Naive thymus-derived CD4-positive, alpha-beta T cell (primary cell): Measurements from ENCODE around the gene TMEM63C. TPM values are rescaled to one million over a fixed set of nuclear protein-coding genes. Genes with fewer than 3 reads are reported as not detected.

Experiments used
- ATAC-seq: fragments of 150-1000 bp; cut with Tn5 transposase; 2 replicates; pipeline ENCODE4 v1.10.0; 2021; ENCODE audit warnings: mild to moderate bottlenecking, moderate library complexity
- CTCF ChIA-PET: fragments of 350-600 bp; sonication (Branson Sonifier 250); formaldehyde crosslinking; loops from one replicate; lab custom pipeline; 2021; ENCODE audit warnings: antibody characterized with exemption; lab: Charles Lee
- POLR2A ChIA-PET: fragments of 350-600 bp; sonication (Branson Sonifier 250); formaldehyde crosslinking; loops from one replicate; lab custom pipeline; 2021; ENCODE audit warnings: antibody characterized with exemption, inconsistent platforms; lab: Charles Lee
- DNase-seq, 9 donors: peaks; one replicate each; pipeline versions ENCODE4 v3.0.0 to v3.0.0-alpha.2; 2020 to 2022; ENCODE audit warnings: mixed read lengths in 1 of 9
- H3K27ac ChIP-seq: one replicate; pipeline ENCODE4 v1.7.0; 2013; ENCODE audit warnings: mild to moderate bottlenecking, low read depth, low read length, moderate library complexity
- H3K27me3 ChIP-seq, 2 donors: one replicate each; pipeline ENCODE4 v1.7.0; 2013; ENCODE audit warnings: low read length in 2 of 2, mild to moderate bottlenecking in 2 of 2, moderate library complexity in 2 of 2; ENCODE audit not compliant: control insufficient read depth in 2 of 2, insufficient read depth in 2 of 2
- H3K36me3 ChIP-seq, 3 experiments: 1 replicate in 2 of 3; 2 replicates in 1 of 3; pipeline ENCODE4 v1.7.0; 2013; ENCODE audit warnings: low read length in 3 of 3, mild to moderate bottlenecking in 3 of 3, moderate library complexity in 1 of 3; ENCODE audit not compliant: insufficient read depth in 3 of 3, control insufficient read depth in 2 of 3
- H3K4me1 ChIP-seq, 2 donors: one replicate each; pipeline ENCODE4 v1.7.0; 2013; ENCODE audit warnings: low read length in 2 of 2, mild to moderate bottlenecking in 2 of 2, moderate library complexity in 1 of 2; ENCODE audit not compliant: control insufficient read depth in 2 of 2, insufficient read depth in 2 of 2
- H3K4me3 ChIP-seq: 2 replicates; pipeline ENCODE4 v1.7.0; 2013; ENCODE audit warnings: mild to moderate bottlenecking, low read length
- H3K9me3 ChIP-seq, 3 experiments: 1 replicate in 2 of 3; 2 replicates in 1 of 3; pipeline ENCODE4 v1.7.0; 2013; ENCODE audit warnings: low read length in 3 of 3; ENCODE audit not compliant: control insufficient read depth in 2 of 3
- H3K27ac Mint-ChIP-seq, 9 donors: one replicate each; pipeline ENCODE4 v1.8.0; 2020 to 2022; ENCODE audit warnings: mixed read lengths in 9 of 9, mild to moderate bottlenecking in 8 of 9, moderate library complexity in 5 of 9, inconsistent platforms in 2 of 9
- H3K27me3 Mint-ChIP-seq, 5 donors: one replicate each; pipeline ENCODE4 v1.8.0; 2021 to 2022; ENCODE audit warnings: mixed read lengths in 5 of 5, mild to moderate bottlenecking in 1 of 5
- H3K36me3 Mint-ChIP-seq, 5 donors: one replicate each; pipeline ENCODE4 v1.8.0; 2020 to 2022; ENCODE audit warnings: mixed read lengths in 5 of 5, mild to moderate bottlenecking in 3 of 5, inconsistent platforms in 1 of 5
- H3K4me1 Mint-ChIP-seq, 7 donors: one replicate each; pipeline ENCODE4 v1.8.0; 2020 to 2022; ENCODE audit warnings: mixed read lengths in 7 of 7, mild to moderate bottlenecking in 3 of 7, inconsistent platforms in 1 of 7
- H3K4me3 Mint-ChIP-seq, 10 donors: one replicate each; pipeline ENCODE4 v1.8.0; 2020 to 2022; ENCODE audit warnings: mild to moderate bottlenecking in 10 of 10, mixed read lengths in 10 of 10, moderate library complexity in 6 of 10, inconsistent platforms in 2 of 10
- H3K9me3 Mint-ChIP-seq, 11 donors: one replicate each; pipeline ENCODE4 v1.8.0; 2020 to 2022; ENCODE audit warnings: mixed read lengths in 11 of 11, mild to moderate bottlenecking in 4 of 11, inconsistent platforms in 1 of 11, moderate library complexity in 1 of 11
- intact Hi-C, 2 donors: fragments of 100-400 bp; cut with micrococcal nuclease; formaldehyde crosslinking; loops; one replicate each; pipeline ENCODE4 v1.15.1; 2023
- polyA plus RNA-seq, 2 donors: library from polyadenylated mRNA; unstranded; fragments of 300-500 nt; fragmentation: Illumina TruSeq; gene quantifications; one replicate each; pipeline ENCODE4 v1.2.3, GENCODE V29; 2021
- total RNA-seq, 6 experiments: library from RNA in 5 of 6; stranded (reverse) in 5 of 6; gene quantifications; 1 replicate in 5 of 6; 2 replicates in 1 of 6; pipeline ENCODE4 v1.2.3 and lab custom pipeline; 2021 to 2026

TMEM63C gene
- total and polyA plus RNA-seq, 7 experiments from 2014 or later: 0.46 to 4.9 (median 0.80) TPM; not detected in 2

GRCh38 chr14:77155083-77155482 is 26.5 kb upstream of the TMEM63C start:
- Histone ChIP-seq H3K36me3 (no peaks in the 10 kb centered on the region), H3K9me3 (no peaks in the 10 kb centered on the region), H3K4me1 (no peaks in the 10 kb centered on the region), H3K27ac (no peak overlapping the region), H3K4me3 (no peak overlapping the region), H3K27me3 (peaks cover 0 to 9% of the 10 kb centered on the region in 2 donors)
- ATAC-seq: no peak
- intact Hi-C loops: no loop called here
- Mint-ChIP-seq H3K4me3 (no peak overlapping the region), H3K27me3 (peaks cover 45 to 56% (median 53%) of the 10 kb centered on the region in 5 donors), H3K36me3 (peaks cover 0 to 5% (median 0%) of the 10 kb centered on the region in 5 donors), H3K27ac (no peak overlapping the region), H3K4me1 (no peaks in the 10 kb centered on the region), H3K9me3 (peaks cover 0 to 6% (median 0%) of the 10 kb centered on the region in 11 donors)
- no peak for DNase-seq
- ChIA-PET POLR2A (no interaction called here), CTCF (interaction anchor here (0.6 kb wide), 1 partner anchor 283 kb away, joined by 3 read pairs; no protein-coding TSS in a partner anchor)

DNA sequence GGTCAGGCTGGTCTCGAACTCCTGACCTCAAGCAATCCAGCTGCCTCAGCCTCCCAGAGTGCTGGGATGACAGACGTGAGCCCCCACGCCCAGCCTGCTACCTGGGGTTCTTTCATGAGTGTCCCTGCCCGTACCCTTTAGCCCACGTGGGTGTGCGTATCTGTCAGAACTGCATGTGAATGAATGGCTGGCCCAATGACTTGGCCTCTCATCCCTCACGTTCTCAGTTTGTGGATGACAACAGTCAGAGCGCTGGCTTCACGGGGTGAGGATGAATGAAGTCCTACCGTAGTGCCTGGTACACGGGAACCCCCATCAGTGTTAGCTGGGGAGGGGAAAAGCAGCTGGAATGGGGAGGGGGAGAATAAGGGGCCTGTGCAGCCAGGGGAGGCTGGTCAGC is 23.9 kb upstream of the TMEM63C start:
- ATAC-seq (no peak), DNase-seq (no peak)
- Mint-ChIP-seq H3K27ac (no peak overlapping the region), H3K4me3 (no peak overlapping the region), H3K27me3 (peaks cover 53 to 60% (median 56%) of the 10 kb centered on the region in 5 donors), H3K9me3 (peaks cover 0 to 6% (median 0%) of the 10 kb centered on the region in 11 donors), H3K4me1 (no peaks in the 10 kb centered on the region), H3K36me3 (peaks cover 0 to 5% (median 0%) of the 10 kb centered on the region in 5 donors)
- Histone ChIP-seq H3K4me3 (no peak overlapping the region), H3K27ac (no peak overlapping the region), H3K27me3 (peaks cover 0 to 5% of the 10 kb centered on the region in 2 donors), H3K36me3 (no peaks in the 10 kb centered on the region), H3K9me3 (no peaks in the 10 kb centered on the region), H3K4me1 (no peaks in the 10 kb centered on the region)
- ChIA-PET CTCF (no interaction called here), POLR2A (no interaction called here)
- intact Hi-C loops: no loop called here

GRCh38 chr14:77158175-77158881 is 23.3 kb upstream of the TMEM63C start:
- H3K27me3 ChIP-seq: no peaks in the 10 kb centered on the region
- intact Hi-C loops: no loop called here
- no peaks in the 10 kb centered on the region for H3K4me1 ChIP-seq
- H3K4me3 Mint-ChIP-seq: no peak overlapping the region
- H3K9me3 Mint-ChIP-seq: peaks cover 0 to 6% (median 0%) of the 10 kb centered on the region in 11 donors
- no peaks in the 10 kb centered on the region for H3K4me1 Mint-ChIP-seq
- ChIA-PET CTCF (no interaction called here), POLR2A (no interaction called here)
- H3K36me3 ChIP-seq: no peaks in the 10 kb centered on the region
- DNase-seq (no peak), ATAC-seq (no peak)
- no peak overlapping the region for H3K4me3 ChIP-seq
- H3K27me3 Mint-ChIP-seq: peaks cover 48 to 60% (median 54%) of the 10 kb centered on the region in 5 donors
- no peaks in the 10 kb centered on the region for H3K9me3 ChIP-seq
- H3K27ac Mint-ChIP-seq: no peak overlapping the region
- H3K36me3 Mint-ChIP-seq: peaks cover 0 to 5% (median 0%) of the 10 kb centered on the region in 5 donors
- H3K27ac ChIP-seq: no peak overlapping the region

- ATAC-seq: no peak
- Histone ChIP-seq H3K9me3 (no peaks in the 10 kb centered on the region), H3K27ac (no peak overlapping the region), H3K4me1 (no peaks in the 10 kb centered on the region), H3K36me3 (no peaks in the 10 kb centered on the region), H3K27me3 (no peaks in the 10 kb centered on the region), H3K4me3 (no peak overlapping the region)
- CTCF ChIA-PET: no interaction called here
- peaks cover 0 to 5% (median 0%) of the 10 kb centered on the region in 5 donors for H3K36me3 Mint-ChIP-seq
- H3K27me3 Mint-ChIP-seq: peaks cover 45 to 57% (median 48%) of the 10 kb centered on the region in 5 donors
- no peak for DNase-seq
- H3K9me3 Mint-ChIP-seq: peaks cover 0 to 3% (median 0%) of the 10 kb centered on the region in 11 donors
- intact Hi-C loops: no loop called here
- H3K4me3 Mint-ChIP-seq: no peak overlapping the region
- no peaks in the 10 kb centered on the region for H3K4me1 Mint-ChIP-seq
- H3K27ac Mint-ChIP-seq: no peak overlapping the region
- POLR2A ChIA-PET: no interaction called here
Measured at GRCh38 chr14:77158882-77159255, 22.7 kb upstream of the TMEM63C start.

DNA sequence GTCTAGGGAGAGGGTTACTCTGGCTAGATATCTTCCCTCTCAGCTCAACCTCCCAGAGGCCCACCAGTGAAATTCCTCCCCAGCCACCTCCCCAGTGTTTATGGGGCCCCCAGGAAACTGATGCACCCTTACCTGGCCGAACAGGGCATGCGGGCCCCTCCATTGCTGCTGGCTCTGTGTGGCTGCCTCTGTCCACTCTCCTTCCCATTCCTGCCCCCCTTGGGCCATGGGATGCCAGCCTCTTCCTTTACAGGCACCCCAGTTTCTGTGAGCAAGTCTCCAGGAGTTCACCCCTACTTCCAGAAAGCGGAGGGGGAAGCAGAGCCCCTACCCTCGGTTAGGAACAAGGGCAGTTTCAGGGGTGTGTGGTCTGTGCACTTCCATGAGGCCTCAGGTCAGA is 20.6 kb upstream of the TMEM63C start:
- CTCF ChIA-PET: no interaction called here
- Histone ChIP-seq H3K27me3 (no peaks in the 10 kb centered on the region), H3K4me1 (no peaks in the 10 kb centered on the region), H3K4me3 (no peak overlapping the region), H3K9me3 (no peaks in the 10 kb centered on the region), H3K36me3 (no peaks in the 10 kb centered on the region), H3K27ac (no peak overlapping the region)
- intact Hi-C loops: no loop called here
- peaks cover 0 to 5% (median 0%) of the 10 kb centered on the region in 5 donors for H3K36me3 Mint-ChIP-seq
- peaks cover 0 to 2% (median 0%) of the 10 kb centered on the region in 11 donors for H3K9me3 Mint-ChIP-seq
- H3K27me3 Mint-ChIP-seq: peaks cover 33 to 44% (median 37%) of the 10 kb centered on the region in 5 donors
- POLR2A ChIA-PET: no interaction called here
- H3K4me3 Mint-ChIP-seq: no peak overlapping the region
- no peak for DNase-seq
- H3K4me1 Mint-ChIP-seq: no peaks in the 10 kb centered on the region
- H3K27ac Mint-ChIP-seq: no peak overlapping the region
- ATAC-seq: no peak

DNA sequence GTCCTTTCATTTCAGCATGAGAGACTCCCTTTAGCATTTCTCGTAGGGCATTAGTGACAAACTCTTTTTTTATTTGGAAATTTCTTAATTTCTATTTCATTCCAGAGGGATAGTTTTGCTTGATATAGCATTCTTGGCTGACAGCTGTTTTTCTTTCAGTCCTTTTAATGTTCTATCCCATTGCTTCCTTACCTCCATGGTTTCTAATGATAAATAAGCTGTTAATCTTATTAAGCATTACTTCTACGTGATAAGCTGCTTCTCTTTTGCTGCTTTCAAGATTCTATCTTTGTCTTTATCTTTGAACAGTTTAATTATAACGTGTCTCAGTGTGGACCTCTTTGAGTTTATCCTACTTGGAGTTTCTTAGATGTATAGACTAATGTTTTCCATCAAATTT is 11.6 kb upstream of the TMEM63C start:
- Mint-ChIP-seq H3K4me3 (no peak overlapping the region), H3K9me3 (peaks cover 4 to 46% (median 18%) of the 10 kb centered on the region in 11 donors), H3K27ac (no peak overlapping the region), H3K4me1 (no peaks in the 10 kb centered on the region), H3K36me3 (peaks cover 0 to 6% (median 0%) of the 10 kb centered on the region in 5 donors), H3K27me3 (peaks cover 6 to 24% (median 19%) of the 10 kb centered on the region in 5 donors)
- Histone ChIP-seq H3K4me1 (no peaks in the 10 kb centered on the region), H3K27ac (no peak overlapping the region), H3K36me3 (no peaks in the 10 kb centered on the region), H3K4me3 (no peak overlapping the region), H3K27me3 (no peaks in the 10 kb centered on the region), H3K9me3 (peaks cover 0 to 9% (median 0%) of the 10 kb centered on the region in 3 experiments)
- ATAC-seq (no peak), DNase-seq (no peak)
- ChIA-PET CTCF (no interaction called here), POLR2A (no interaction called here)
- intact Hi-C loops: no loop called here

- Mint-ChIP-seq H3K27me3 (peaks cover 9 to 21% (median 15%) of the 10 kb centered on the region in 5 donors), H3K36me3 (peaks cover 0 to 6% (median 0%) of the 10 kb centered on the region in 5 donors), H3K4me3 (no peak overlapping the region), H3K9me3 (peaks cover 4 to 41% (median 18%) of the 10 kb centered on the region in 11 donors), H3K27ac (no peak overlapping the region), H3K4me1 (no peaks in the 10 kb centered on the region)
- ChIA-PET CTCF (no interaction called here), POLR2A (no interaction called here)
- no peaks in the 10 kb centered on the region for H3K27me3 ChIP-seq
- no peak overlapping the region for H3K4me3 ChIP-seq
- ATAC-seq: no peak
- no peaks in the 10 kb centered on the region for H3K4me1 ChIP-seq
- no peaks in the 10 kb centered on the region for H3K36me3 ChIP-seq
- DNase-seq: no peak
- no peak overlapping the region for H3K27ac ChIP-seq
- intact Hi-C loops: no loop called here
- peaks cover 0 to 9% (median 0%) of the 10 kb centered on the region in 3 experiments for H3K9me3 ChIP-seq
Measured at GRCh38 chr14:77172916-77173315, 8.7 kb upstream of the TMEM63C start.
